PC-9 (cell line): Measurements from ENCODE around the gene RAB31. TPM values are rescaled to one million over a fixed set of nuclear protein-coding genes. Genes with fewer than 3 reads are reported as not detected.

ENCODE experiments used
- BruUV-seq: library from RNA; stranded (reverse); fragments of 400-500 nt; replicated peaks from 2 replicates; lab custom pipeline; 2021; lab: Mats Ljungman, UMichigan
- CTCF ChIA-PET: fragments of 300-600 bp; sonication (Branson Sonifier 250); formaldehyde crosslinking; loops from one replicate; lab custom pipeline; 2022; ENCODE audit warnings: antibody characterized with exemption; lab: Charles Lee
- POLR2A ChIA-PET: fragments of 300-600 bp; sonication (Branson Sonifier 250); formaldehyde crosslinking; loops from one replicate; lab custom pipeline; 2022; ENCODE audit warnings: antibody characterized with exemption; ENCODE audit not compliant: unreplicated experiment; lab: Charles Lee
- DNase-seq, 2 experiments: peaks; one replicate each; pipeline versions ENCODE4 v3.0.0 to v3.0.0-alpha.2; 2015 to 2022; ENCODE audit warnings: mixed read lengths in 1 of 2
- H2AFZ ChIP-seq: fragments of 200-600 bp; sonication (generic); 2 replicates; pipeline ENCODE4 v1.8.1; 2017; ENCODE audit warnings: antibody characterized with exemption
- H3F3A ChIP-seq: fragments of 200-600 bp; sonication (generic); 2 replicates; pipeline ENCODE4 v1.8.1; 2017; ENCODE audit warnings: antibody characterized with exemption, mild to moderate bottlenecking, low read depth; ENCODE audit not compliant: insufficient read depth
- H3K27ac ChIP-seq: fragments of 200-600 bp; sonication (generic); 2 replicates; pipeline ENCODE4 v1.6.1; 2016; ENCODE audit warnings: mixed run types
- H3K27me3 ChIP-seq: fragments of 200-600 bp; sonication (generic); 2 replicates; pipeline ENCODE4 v1.6.1; 2016; ENCODE audit warnings: low read depth, mixed run types; ENCODE audit not compliant: insufficient read depth
- H3K36me3 ChIP-seq: fragments of 200-600 bp; sonication (generic); 2 replicates; pipeline ENCODE4 v1.6.1; 2016; ENCODE audit warnings: low read depth, mixed run types
- H3K4me1 ChIP-seq: fragments of 200-600 bp; sonication (generic); replicated peaks from 2 replicates; pipeline ENCODE4 v1.6.1; 2016; ENCODE audit warnings: mixed run types; ENCODE audit not compliant: insufficient read depth
- H3K4me2 ChIP-seq: fragments of 200-600 bp; sonication (generic); 2 replicates; pipeline ENCODE4 v1.6.1; 2017; ENCODE audit warnings: mixed run types
- H3K4me3 ChIP-seq: fragments of 200-600 bp; sonication (generic); 2 replicates; pipeline ENCODE4 v1.6.1; 2016; ENCODE audit warnings: mixed run types
- H3K79me2 ChIP-seq: fragments of 200-600 bp; sonication (generic); 2 replicates; pipeline ENCODE4 v1.6.1; 2017; ENCODE audit warnings: low read depth, mixed run types
- H3K9me2 ChIP-seq: fragments of 200-600 bp; sonication (generic); 2 replicates; pipeline ENCODE4 v1.8.1; 2017; ENCODE audit warnings: mild to moderate bottlenecking; ENCODE audit not compliant: insufficient read depth
- H3K9me3 ChIP-seq: fragments of 200-600 bp; sonication (generic); 2 replicates; pipeline ENCODE4 v1.8.1; 2016; ENCODE audit warnings: low read depth; ENCODE audit not compliant: insufficient read depth
- H4K20me1 ChIP-seq: fragments of 200-600 bp; sonication (generic); 2 replicates; pipeline ENCODE4 v1.8.1; 2017; ENCODE audit not compliant: insufficient read depth
- EZH2 ChIP-seq: fragments of 200-600 bp; sonication (generic); IDR thresholded peaks from 2 replicates; pipeline ENCODE4 v1.8.0; 2017; ENCODE audit warnings: antibody characterized with exemption, low read depth
- intact Hi-C: fragments of 100-400 bp; cut with micrococcal nuclease; formaldehyde crosslinking; loops from one replicate; pipeline ENCODE4 v1.10.0; 2022; ENCODE audit not compliant: unreplicated experiment
- total RNA-seq: library from RNA; stranded (reverse); gene quantifications from 2 replicates; pipeline ENCODE4 v1.2.3, GENCODE V29; 2021
- TF ChIP-seq, protein P1 (sequence below): fragments of 200-600 bp; sonication (generic); conservative IDR thresholded peaks from 2 replicates; pipeline ENCODE4 v1.6.1; 2017; ENCODE audit warnings: mixed run types, antibody characterized with exemption, mild to moderate bottlenecking, moderate library complexity

Gene RAB31
- total RNA-seq, 1 experiment from 2014 or later: 51.0 TPM

DNA sequence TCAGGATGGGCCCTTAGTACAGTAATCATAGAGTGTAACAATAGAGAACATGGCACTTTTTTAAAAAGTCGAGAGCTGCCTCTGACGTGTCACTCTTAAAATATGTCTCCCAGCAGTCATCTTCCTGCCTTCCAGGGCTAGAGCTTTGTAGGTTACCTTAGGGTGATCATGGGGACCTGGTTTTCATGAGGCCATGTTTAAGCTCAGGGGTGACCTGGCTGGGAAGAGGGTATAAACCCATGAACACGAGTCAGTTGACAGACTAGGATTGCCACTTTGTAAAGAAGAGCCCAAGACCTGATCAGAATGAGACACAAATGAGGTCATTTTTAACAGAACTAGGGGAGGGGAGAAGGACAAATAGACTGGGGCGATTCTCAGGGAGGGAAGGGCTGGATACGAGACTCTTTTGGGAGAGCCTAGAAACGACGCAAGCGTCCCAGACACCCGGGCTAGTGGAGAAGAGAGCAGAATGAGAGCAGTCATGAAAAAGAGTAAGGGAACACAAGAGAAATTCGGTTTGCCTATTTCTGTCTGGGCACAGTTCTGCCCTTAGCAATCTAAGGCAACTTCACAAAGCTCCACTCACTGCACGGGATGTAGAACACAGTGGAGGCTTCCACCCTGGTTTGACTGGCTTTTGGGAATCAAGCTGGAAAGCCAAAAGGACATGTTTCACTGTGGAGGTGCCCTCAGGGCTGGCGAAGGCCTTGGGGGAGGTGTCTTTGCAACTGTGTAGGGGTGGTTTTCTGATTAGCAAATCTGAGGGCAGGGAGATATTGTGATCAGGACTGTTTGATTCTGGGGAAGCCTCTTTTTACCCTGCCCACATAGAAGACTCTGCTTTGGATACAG, 1.8 kb upstream of the RAB31 start:
- peaks cover 39% of the 10 kb centered on the region for H3K4me1 ChIP-seq
- H3K4me3 ChIP-seq: no peak overlapping the region
- H3K27me3 ChIP-seq: no peaks in the 10 kb centered on the region
- DNase-seq: peak in 1 of 2 experiments; percentile 68
- peak overlapping the region; percentile 52 for H3K27ac ChIP-seq
- no peaks in the 10 kb centered on the region for H3K9me2 ChIP-seq
- no peaks in the 10 kb centered on the region for H3K9me3 ChIP-seq
- BruUV-seq: no TSS peak
- ChIA-PET CTCF (interaction anchor here (0.9 kb wide), 1 partner anchor 257 kb away, joined by 3 read pairs; no protein-coding TSS in a partner anchor), POLR2A (interaction anchor here (0.5 to 0.8 kb wide), 3 partner anchors 45 to 508 kb away, joined by 4 read pairs; no protein-coding TSS in a partner anchor)
- H4K20me1 ChIP-seq: no peaks in the 10 kb centered on the region
- peaks cover 29% of the 10 kb centered on the region for H3K79me2 ChIP-seq
- H2AFZ ChIP-seq: peak overlapping the region; percentile 35; the same call in 1 of the 2 replicates
- H3K4me2 ChIP-seq: peak overlapping the region; percentile 47
- peaks cover 18% of the 10 kb centered on the region; the same call in 1 of the 2 replicates for H3F3A ChIP-seq
- H3K36me3 ChIP-seq: no peaks in the 10 kb centered on the region
- intact Hi-C loops: loop anchor here (5.0 kb wide), 1 partner anchor 246 kb away; no protein-coding TSS in a partner anchor
- TF ChIP-seq EZH2: no peak
- TF ChIP-seq, protein P1, sequence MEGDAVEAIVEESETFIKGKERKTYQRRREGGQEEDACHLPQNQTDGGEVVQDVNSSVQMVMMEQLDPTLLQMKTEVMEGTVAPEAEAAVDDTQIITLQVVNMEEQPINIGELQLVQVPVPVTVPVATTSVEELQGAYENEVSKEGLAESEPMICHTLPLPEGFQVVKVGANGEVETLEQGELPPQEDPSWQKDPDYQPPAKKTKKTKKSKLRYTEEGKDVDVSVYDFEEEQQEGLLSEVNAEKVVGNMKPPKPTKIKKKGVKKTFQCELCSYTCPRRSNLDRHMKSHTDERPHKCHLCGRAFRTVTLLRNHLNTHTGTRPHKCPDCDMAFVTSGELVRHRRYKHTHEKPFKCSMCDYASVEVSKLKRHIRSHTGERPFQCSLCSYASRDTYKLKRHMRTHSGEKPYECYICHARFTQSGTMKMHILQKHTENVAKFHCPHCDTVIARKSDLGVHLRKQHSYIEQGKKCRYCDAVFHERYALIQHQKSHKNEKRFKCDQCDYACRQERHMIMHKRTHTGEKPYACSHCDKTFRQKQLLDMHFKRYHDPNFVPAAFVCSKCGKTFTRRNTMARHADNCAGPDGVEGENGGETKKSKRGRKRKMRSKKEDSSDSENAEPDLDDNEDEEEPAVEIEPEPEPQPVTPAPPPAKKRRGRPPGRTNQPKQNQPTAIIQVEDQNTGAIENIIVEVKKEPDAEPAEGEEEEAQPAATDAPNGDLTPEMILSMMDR: no peak

DNA sequence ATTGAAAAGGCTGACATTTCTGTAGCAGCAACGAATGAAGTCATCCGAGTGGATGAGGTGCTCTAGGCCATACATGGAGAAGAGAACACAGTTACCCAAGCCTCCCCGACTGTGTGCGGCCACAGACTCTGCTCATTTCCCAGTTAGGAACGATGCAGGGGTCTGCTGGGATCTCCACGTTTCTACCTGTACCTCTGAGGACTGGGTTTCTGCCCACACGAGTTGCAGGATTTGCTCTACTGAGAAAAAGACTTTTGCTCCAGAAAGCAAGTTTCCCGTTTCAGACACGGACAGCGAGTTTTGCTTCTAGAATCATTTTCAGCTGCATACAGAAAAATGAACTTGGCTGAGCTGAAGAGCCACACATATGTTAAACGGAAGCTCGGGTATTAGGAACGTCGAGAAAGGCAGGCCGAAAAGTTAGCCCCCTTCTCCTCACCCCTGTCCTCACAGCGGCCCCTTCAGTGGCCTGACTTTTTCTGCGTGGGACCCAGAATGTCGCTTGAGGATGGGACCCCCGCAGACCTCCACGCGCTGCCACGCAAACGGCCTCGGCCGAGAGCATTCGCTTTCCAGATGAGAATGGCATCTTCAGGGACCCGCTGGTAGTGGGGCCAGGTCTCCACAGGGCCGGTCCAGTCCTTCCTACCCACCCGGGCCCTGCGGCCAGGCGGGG, 582 bp upstream of the RAB31 start:
- H3K4me1 ChIP-seq: peaks cover 42% of the 10 kb centered on the region
- H3K36me3 ChIP-seq: 0 out of 2 replicates have a peak, but pooled peaks cover 1% of the 10 kb centered on the region
- peak overlapping the region; percentile 49; the same call in 1 of the 2 replicates for H3K4me3 ChIP-seq
- no peak overlapping the region for H3K27ac ChIP-seq
- TF ChIP-seq, protein P1: no peak
- no peak for TF ChIP-seq EZH2
- peaks cover 41% of the 10 kb centered on the region for H3K79me2 ChIP-seq
- H3K9me2 ChIP-seq: no peaks in the 10 kb centered on the region
- H3K9me3 ChIP-seq: no peaks in the 10 kb centered on the region
- intact Hi-C loops: loop anchor here (5.0 kb wide), 1 partner anchor 245 kb away; no protein-coding TSS in a partner anchor
- H3K27me3 ChIP-seq: no peaks in the 10 kb centered on the region
- no peak overlapping the region for H2AFZ ChIP-seq
- no TSS peak for BruUV-seq
- H4K20me1 ChIP-seq: no peaks in the 10 kb centered on the region
- no peak for DNase-seq
- ChIA-PET CTCF (interaction anchor here (0.6 kb wide), 1 partner anchor 63 kb away, joined by 3 read pairs; no protein-coding TSS in a partner anchor), POLR2A (no interaction called here)
- peak overlapping the region; percentile 62 for H3K4me2 ChIP-seq
- peaks cover 15% of the 10 kb centered on the region; the same call in 1 of the 2 replicates for H3F3A ChIP-seq
